ENCODE measurements around the gene ADCY7. TPM values are rescaled to one million over a fixed set of nuclear protein-coding genes. Genes with fewer than 3 reads are reported as not detected.

The ADCY7 gene
- total RNA-seq, 4 donors from 2014 or later: 14.0 to 38.9 (median 21.4) TPM

- TF ChIP-seq, protein P1, sequence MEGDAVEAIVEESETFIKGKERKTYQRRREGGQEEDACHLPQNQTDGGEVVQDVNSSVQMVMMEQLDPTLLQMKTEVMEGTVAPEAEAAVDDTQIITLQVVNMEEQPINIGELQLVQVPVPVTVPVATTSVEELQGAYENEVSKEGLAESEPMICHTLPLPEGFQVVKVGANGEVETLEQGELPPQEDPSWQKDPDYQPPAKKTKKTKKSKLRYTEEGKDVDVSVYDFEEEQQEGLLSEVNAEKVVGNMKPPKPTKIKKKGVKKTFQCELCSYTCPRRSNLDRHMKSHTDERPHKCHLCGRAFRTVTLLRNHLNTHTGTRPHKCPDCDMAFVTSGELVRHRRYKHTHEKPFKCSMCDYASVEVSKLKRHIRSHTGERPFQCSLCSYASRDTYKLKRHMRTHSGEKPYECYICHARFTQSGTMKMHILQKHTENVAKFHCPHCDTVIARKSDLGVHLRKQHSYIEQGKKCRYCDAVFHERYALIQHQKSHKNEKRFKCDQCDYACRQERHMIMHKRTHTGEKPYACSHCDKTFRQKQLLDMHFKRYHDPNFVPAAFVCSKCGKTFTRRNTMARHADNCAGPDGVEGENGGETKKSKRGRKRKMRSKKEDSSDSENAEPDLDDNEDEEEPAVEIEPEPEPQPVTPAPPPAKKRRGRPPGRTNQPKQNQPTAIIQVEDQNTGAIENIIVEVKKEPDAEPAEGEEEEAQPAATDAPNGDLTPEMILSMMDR (IDR thresholded peaks at IDR 0.05): no peak
- DNase-seq (ENCODE audit: low spot score) (no peak), ATAC-seq (ENCODE audit: low FRiP score) (no peak)
These were observed 49.1 kb downstream of the ADCY7 start for GRCh38 chr16:50315346-50315997.

DNA sequence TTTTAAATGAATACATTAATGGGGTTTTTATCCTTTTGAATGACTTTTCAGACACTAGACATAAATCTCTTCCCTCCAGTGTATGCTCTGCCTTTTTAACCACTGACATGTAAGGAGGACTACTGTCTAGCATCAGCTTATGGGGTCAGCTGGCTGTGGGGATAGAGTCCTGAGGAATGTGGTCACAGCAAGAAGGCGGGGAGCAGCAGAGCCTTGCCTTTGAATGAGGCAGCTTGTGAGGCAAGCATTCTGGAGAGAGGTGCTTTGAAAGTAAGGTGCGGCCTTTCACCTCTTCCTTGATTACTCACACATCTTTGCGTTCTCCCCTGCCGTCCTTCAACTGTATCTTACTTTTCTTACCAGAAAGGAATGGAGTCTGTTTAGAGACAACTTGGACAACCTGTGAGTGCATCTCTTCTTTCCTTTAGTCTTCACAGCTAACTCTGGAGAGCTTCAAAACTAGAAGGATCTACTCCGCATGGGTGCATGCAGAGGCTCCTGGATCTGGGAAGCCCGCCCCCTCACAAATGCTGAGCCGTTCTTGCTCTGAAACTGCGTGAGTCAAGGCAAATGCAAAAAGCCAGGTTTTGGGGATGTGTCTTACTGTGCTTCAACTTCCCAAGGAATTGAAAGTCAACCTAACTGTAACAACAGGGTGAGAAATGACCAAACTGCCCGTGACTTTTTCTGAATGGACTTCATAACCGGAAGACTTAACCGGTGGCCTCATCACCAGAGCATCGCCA is 49.9 kb downstream of the ADCY7 start:
- TF ChIP-seq, protein P1 (IDR thresholded peaks at IDR 0.05): no peak
- DNase-seq (ENCODE audit: low spot score) (no peak), ATAC-seq (ENCODE audit: low FRiP score) (no peak)

DNA sequence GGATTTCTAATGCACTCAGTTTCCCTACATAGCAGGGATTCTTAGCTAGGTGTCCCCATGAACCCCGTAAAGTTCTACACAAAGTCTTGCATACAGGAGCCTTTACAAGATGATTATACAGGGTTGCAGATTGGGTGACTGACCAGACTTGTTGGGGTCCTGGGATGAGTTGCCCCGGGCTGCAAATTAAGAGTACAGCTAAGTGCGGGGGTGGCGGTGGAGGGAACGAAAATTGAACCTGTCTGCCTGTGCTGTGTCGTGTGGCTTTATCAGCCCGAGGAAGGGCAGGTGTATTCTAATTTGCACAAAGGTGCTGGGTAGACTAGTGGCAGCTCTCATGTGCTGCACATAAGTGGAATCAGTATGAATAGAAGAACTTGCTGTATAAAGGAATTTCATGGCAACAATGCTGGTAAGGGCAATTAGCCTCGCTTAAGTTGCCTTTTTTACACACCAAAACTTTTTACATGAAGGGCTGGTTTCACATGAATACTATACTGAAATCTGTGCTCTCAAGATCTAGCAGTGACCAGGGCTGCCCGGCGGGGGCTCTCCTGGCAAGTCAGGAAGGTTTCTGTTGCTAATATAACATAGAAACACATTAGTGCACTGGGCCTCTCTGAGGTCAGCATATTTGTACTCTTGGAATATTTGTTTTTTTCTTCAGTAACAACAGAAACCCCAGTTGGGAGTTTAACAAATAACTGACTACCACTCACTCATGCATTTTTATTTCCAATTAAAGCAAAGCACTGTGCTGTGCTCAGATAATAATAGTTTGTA is 50.7 kb downstream of the ADCY7 start:
- TF ChIP-seq, protein P1 (IDR thresholded peaks at IDR 0.05): no peak
- DNase-seq (ENCODE audit: low spot score) (no peak), ATAC-seq (ENCODE audit: low FRiP score) (no peak)

DNA sequence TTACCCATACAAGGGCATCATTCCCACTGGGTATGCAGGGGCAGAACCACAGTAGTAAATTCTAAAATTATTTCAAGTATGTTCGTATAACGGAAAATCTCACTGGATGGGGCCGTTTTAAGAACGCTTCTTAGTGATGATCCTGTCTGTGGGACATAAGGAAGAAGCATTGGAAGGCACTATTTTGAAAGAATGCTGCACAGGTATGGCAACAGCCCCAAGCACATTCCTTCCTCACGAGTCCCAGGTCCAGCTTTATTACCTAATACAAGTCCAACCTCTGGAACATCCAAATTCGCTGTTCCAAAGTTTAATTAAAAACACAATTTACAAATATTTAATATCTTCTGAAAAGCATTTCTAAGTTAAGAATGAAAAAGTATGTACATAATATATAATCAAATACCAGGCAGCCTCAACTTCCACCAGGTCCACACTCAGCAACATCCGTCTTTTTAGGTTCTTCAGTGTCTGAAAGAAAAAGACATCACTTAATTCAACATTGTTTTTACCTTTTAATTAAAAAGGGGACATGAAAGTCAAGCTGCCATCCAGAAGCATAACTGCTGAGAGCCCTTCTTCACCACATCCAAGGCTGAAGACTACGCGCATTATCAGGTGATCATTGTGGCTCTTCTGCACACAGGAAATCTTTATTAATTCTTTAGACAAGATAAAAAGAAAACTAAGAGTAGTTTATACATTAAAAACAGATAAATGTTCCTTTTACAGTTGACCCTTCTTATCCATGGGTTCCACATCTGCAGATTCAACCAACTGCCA is 52.6 kb downstream of the ADCY7 start:
- TF ChIP-seq, protein P1 (IDR thresholded peaks at IDR 0.05): no peak
- no peak for DNase-seq (ENCODE audit: low spot score)
- ATAC-seq (ENCODE audit: low FRiP score): no peak

DNA sequence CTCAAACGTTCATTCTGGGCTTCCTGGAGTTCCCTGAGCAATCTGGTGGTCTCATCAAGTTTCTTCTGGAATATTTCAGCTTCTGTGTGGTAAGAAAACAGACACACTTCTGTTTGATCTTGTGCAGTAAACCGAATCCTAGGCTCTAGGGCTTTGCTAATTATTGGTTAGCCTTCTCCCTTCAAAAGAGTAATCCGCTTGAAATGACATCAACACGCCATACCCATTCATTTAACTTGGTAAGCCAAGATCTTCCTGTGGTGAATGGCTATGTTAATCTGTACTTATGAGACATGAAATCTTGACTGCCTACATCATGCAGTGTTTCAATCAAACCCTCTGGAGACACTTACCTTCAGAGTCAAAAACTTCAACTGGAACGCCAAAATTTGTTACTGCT is 54.0 kb downstream of the ADCY7 start:
- TF ChIP-seq, protein P1 (IDR thresholded peaks at IDR 0.05): no peak
- no peak for ATAC-seq (ENCODE audit: low FRiP score)
- no peak for DNase-seq (ENCODE audit: low spot score)

DNA sequence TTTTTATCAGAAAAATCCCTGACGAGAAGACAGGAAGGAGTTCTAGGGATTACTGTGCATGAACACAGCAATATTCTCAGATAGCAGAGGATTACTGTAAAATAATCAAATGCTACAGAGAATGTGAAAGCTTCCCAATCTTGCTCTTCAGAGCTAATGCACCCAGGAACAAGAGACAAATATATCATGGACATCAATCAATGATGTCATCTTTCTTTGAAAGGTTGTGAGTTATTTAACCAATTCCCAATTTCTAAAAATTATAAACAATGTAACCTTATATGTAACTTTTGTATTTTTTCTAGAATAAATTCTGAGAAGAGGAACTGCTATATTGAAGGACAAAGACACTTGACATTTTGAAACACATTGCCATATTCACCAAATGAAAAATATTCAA is 56.0 kb downstream of the ADCY7 start:
- TF ChIP-seq, protein P1 (IDR thresholded peaks at IDR 0.05): no peak
- ATAC-seq (ENCODE audit: low FRiP score) (no peak), DNase-seq (ENCODE audit: low spot score) (no peak)

All from omental fat pad (tissue), 4 donors.